SK-N-MC (cell line): Measurements from ENCODE around the gene KCNT2.
A peak's percentile ranks its signal among the peaks of the same experiment; 100 is the strongest.

Experiments
- DNase-seq: peaks from one replicate; pipeline ENCODE4 v3.0.0-alpha.2; 2011; ENCODE audit warnings: low read depth, low spot score
- H3K27ac ChIP-seq: fragments of 200-600 bp; sonication (generic); 2 replicates; pipeline ENCODE4 v1.5.1; 2016; ENCODE audit warnings: mixed run types
- H3K36me3 ChIP-seq: fragments of 200-600 bp; sonication (generic); 2 replicates; pipeline ENCODE4 v1.6.1; 2017; ENCODE audit warnings: antibody characterized with exemption, low read length, mixed read lengths; ENCODE audit not compliant: insufficient read depth
- H3K4me3 ChIP-seq: fragments of 200-600 bp; sonication (generic); 2 replicates; pipeline ENCODE4 v1.5.1; 2016
- H3K9ac ChIP-seq: fragments of 200-600 bp; sonication (generic); 2 replicates; pipeline ENCODE4 v1.8.0; 2017; ENCODE audit warnings: mixed run types, mixed read lengths; ENCODE audit not compliant: insufficient read length
- H3K9me3 ChIP-seq: fragments of 200-600 bp; sonication (generic); 2 replicates; pipeline ENCODE4 v1.6.1; 2017; ENCODE audit warnings: low read depth, mild to moderate bottlenecking, antibody characterized with exemption, low read length, moderate library complexity, mixed read lengths
- EZH2 ChIP-seq: fragments of 200-600 bp; sonication (generic); IDR thresholded peaks from one replicate; pipeline ENCODE4 v1.6.1; 2017; ENCODE audit warnings: antibody characterized with exemption
- FOXP2 ChIP-seq: optimal IDR thresholded peaks from 2 replicates; pipeline ENCODE3; 2011; ENCODE audit warnings: mild to moderate bottlenecking, moderate library complexity; ENCODE audit not compliant: insufficient read depth; ENCODE audit errors: extremely low read length, control extremely low read depth
- POLR2AphosphoS5 ChIP-seq: IDR thresholded peaks from 2 replicates; pipeline ENCODE4 v1.6.1; 2012; ENCODE audit warnings: mild to moderate bottlenecking, low read depth, low read length, borderline replicate concordance

The KCNT2 gene

DNA sequence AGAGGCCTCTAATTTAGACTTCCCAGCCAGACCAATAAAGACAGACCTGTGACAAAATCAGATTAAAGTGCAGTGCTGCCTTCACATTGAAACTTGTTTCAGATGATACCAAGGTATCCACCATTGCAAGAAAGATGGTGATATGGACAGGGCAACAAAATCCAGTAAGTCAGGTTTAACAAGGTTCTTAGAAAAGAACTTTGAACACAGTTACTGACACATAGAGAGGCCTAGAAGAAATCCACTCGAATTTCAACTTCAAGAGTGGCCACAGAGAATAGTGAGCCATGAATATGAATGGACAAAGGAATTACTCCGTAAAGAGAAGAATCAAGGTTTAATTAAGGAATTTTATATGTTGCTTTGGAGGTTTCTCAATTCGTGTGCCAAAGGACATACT is 230.4 kb downstream of the KCNT2 start:
- no peaks in the 10 kb centered on the region for H3K9me3 ChIP-seq

GRCh38 chr1:196376630-196377328 is 231.5 kb downstream of the KCNT2 start:
- no peaks in the 10 kb centered on the region for H3K36me3 ChIP-seq
- H3K4me3 ChIP-seq: no peak overlapping the region
- TF ChIP-seq POLR2AphosphoS5: no peak
- no peak for TF ChIP-seq FOXP2
- no peak for TF ChIP-seq EZH2
- DNase-seq: no peak
- no peak overlapping the region for H3K27ac ChIP-seq
- no peak overlapping the region for H3K9ac ChIP-seq
- no peaks in the 10 kb centered on the region for H3K9me3 ChIP-seq

More for the DNA sequence above, 230.4 kb downstream of the KCNT2 start:
- DNase-seq: no peak
- no peaks in the 10 kb centered on the region for H3K36me3 ChIP-seq
- no peak overlapping the region for H3K27ac ChIP-seq
- H3K4me3 ChIP-seq: no peak overlapping the region
- no peak overlapping the region for H3K9ac ChIP-seq
- TF ChIP-seq POLR2AphosphoS5: no peak
- no peak for TF ChIP-seq EZH2
- TF ChIP-seq FOXP2: no peak

DNA sequence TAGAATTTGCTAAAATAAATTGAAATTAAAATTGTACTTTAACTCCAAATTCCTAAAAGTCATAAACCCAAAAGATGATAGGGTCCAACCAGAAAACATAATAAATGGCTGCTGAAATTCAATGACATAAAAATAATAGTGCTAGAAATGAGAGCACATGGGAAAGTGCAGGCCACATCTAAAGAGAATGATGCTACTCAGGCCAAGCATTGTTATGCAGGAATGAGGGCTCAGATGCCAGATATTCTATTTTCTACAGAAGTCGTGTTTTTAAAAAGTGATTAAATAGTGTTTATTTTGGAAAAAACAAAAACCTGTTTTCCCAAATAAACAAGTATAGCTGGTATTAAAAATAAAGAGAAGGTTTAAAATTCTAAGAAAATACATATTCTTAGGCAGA is 234.4 kb downstream of the KCNT2 start:
- Histone ChIP-seq H3K36me3 (no peaks in the 10 kb centered on the region), H3K27ac (no peak overlapping the region), H3K9me3 (no peaks in the 10 kb centered on the region), H3K4me3 (no peak overlapping the region), H3K9ac (no peak overlapping the region)
- DNase-seq: no peak
- no peak for TF ChIP-seq POLR2AphosphoS5
- TF ChIP-seq FOXP2: no peak
- TF ChIP-seq EZH2: no peak

GRCh38 chr1:196372896-196373536 is 235.2 kb downstream of the KCNT2 start:
- TF ChIP-seq POLR2AphosphoS5 (no peak), FOXP2 (no peak), EZH2 (no peak)
- Histone ChIP-seq H3K27ac (no peak overlapping the region), H3K4me3 (no peak overlapping the region), H3K9me3 (no peaks in the 10 kb centered on the region), H3K36me3 (no peaks in the 10 kb centered on the region), H3K9ac (no peak overlapping the region)
- DNase-seq: peak; percentile 14

DNA sequence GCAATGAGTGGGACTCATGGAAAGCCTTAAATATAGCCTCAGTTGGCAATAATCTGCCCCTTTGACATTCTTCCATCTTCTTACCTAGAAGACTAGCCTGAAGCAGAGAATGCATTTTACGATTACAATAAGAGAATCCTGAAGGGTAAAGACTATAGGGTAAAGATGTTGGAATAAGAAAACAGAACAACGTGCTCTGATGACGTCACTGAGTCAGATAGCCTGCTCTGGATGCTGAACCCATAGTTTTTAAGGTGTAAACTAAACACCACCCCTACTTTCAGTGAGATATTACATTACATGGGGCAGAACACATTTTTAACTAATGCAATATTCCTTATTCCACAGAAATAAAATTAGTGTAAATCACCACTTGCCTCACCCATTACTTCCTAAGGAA is 240.4 kb downstream of the KCNT2 start:
- no peak for DNase-seq
- no peak for TF ChIP-seq EZH2
- no peak for TF ChIP-seq POLR2AphosphoS5
- TF ChIP-seq FOXP2: no peak
- Histone ChIP-seq H3K27ac (no peak overlapping the region), H3K9me3 (no peaks in the 10 kb centered on the region), H3K4me3 (no peak overlapping the region), H3K36me3 (no peaks in the 10 kb centered on the region), H3K9ac (no peak overlapping the region)

DNA sequence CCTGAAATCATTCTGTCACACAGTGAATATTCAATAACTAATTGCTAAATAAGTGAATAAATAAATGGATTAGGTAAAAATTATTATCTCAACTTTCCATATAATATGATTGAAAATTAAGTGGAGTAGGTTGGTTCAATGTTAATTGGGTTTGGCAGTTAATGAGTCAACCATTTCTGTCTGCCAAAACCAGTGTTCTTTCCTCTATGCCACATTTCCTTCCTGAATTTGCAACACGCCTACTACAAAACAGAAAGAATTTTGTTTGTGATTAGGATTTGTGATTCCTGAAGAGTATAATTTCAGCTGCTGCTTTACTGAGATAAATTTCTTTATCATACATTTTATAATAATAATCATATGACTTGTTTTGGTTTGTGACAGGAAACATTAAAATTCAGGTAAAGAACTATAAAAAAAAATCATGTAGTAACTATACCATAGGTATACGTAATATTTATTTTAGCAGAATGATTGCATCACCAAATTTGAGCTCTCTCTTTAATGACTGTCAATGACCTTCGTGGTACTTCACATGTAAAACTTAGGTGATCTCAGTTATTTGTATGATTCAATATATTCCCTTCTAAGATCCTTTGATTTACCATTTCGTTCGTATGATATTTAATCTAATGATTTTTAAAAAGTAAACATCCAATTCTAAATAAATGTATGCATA is 241.3 kb downstream of the KCNT2 start:
- H3K4me3 ChIP-seq: no peak overlapping the region
- DNase-seq: no peak
- H3K9ac ChIP-seq: no peak overlapping the region
- H3K9me3 ChIP-seq: no peaks in the 10 kb centered on the region
- no peaks in the 10 kb centered on the region for H3K36me3 ChIP-seq
- no peak for TF ChIP-seq EZH2
- no peak for TF ChIP-seq FOXP2
- TF ChIP-seq POLR2AphosphoS5: no peak
- H3K27ac ChIP-seq: no peak overlapping the region

GRCh38 chr1:196361112-196361714 is 247.0 kb downstream of the KCNT2 start:
- no peak overlapping the region for H3K9ac ChIP-seq
- no peaks in the 10 kb centered on the region for H3K9me3 ChIP-seq
- DNase-seq: no peak
- H3K4me3 ChIP-seq: no peak overlapping the region
- H3K27ac ChIP-seq: no peak overlapping the region
- TF ChIP-seq FOXP2 (no peak), EZH2 (no peak), POLR2AphosphoS5 (no peak)
- H3K36me3 ChIP-seq: no peaks in the 10 kb centered on the region

GRCh38 chr1:196357913-196358312 is 250.3 kb downstream of the KCNT2 start:
- no peak overlapping the region for H3K27ac ChIP-seq
- H3K9ac ChIP-seq: no peak overlapping the region
- H3K4me3 ChIP-seq: no peak overlapping the region
- H3K9me3 ChIP-seq: no peaks in the 10 kb centered on the region
- DNase-seq: no peak
- no peaks in the 10 kb centered on the region for H3K36me3 ChIP-seq
- TF ChIP-seq FOXP2 (no peak), EZH2 (no peak), POLR2AphosphoS5 (no peak)
